RPMI8226 (cell line): ENCODE measurements around the gene DGKE.

Experiments used
- DNase-seq: peaks from one replicate; pipeline ENCODE4 v3.0.0-alpha.2; 2015

DGKE gene

GRCh38 chr17:56851008-56851407 lies 17.1 kb downstream of the DGKE start:
- DNase-seq: no peak

GRCh38 chr17:56861899-56862298 lies 27.9 kb downstream of the DGKE start:
- no peak for DNase-seq

GRCh38 chr17:56863974-56864373 lies 30.0 kb downstream of the DGKE start:
- DNase-seq: no peak

- DNase-seq: no peak
These were observed 32.1 kb downstream of the DGKE start for GRCh38 chr17:56866076-56866475.

GRCh38 chr17:56866496-56866895 lies 32.5 kb downstream of the DGKE start:
- DNase-seq: no peak

GRCh38 chr17:56867948-56868376 lies 34.0 kb downstream of the DGKE start:
- no peak for DNase-seq

- no peak for DNase-seq
These were observed 34.8 kb downstream of the DGKE start for GRCh38 chr17:56868716-56869115.

- DNase-seq: no peak
These were observed 36.2 kb downstream of the DGKE start for GRCh38 chr17:56870081-56870651.

GRCh38 chr17:56876766-56877179 lies 42.8 kb downstream of the DGKE start:
- DNase-seq: no peak

GRCh38 chr17:56879280-56879679 lies 45.3 kb downstream of the DGKE start:
- DNase-seq: no peak

- DNase-seq: no peak
These were observed 46.2 kb downstream of the DGKE start for GRCh38 chr17:56880133-56880532.

- no peak for DNase-seq
These were observed 46.6 kb downstream of the DGKE start for GRCh38 chr17:56880571-56880970.

- no peak for DNase-seq
These were observed 47.8 kb downstream of the DGKE start for GRCh38 chr17:56881685-56882295.

GRCh38 chr17:56883616-56884015 lies 49.7 kb downstream of the DGKE start:
- DNase-seq: no peak

GRCh38 chr17:56884483-56885311 lies 50.7 kb downstream of the DGKE start:
- DNase-seq: no peak

- no peak for DNase-seq
These were observed 51.3 kb downstream of the DGKE start for GRCh38 chr17:56885312-56885657.

- no peak for DNase-seq
These were observed 52.4 kb downstream of the DGKE start for GRCh38 chr17:56886288-56886731.

- no peak for DNase-seq
These were observed 53.2 kb downstream of the DGKE start for GRCh38 chr17:56887105-56887504.

GRCh38 chr17:56887552-56888467 lies 53.9 kb downstream of the DGKE start:
- no peak for DNase-seq

- no peak for DNase-seq
These were observed 56.4 kb downstream of the DGKE start for GRCh38 chr17:56890390-56890789.

GRCh38 chr17:56890906-56891674 lies 57.1 kb downstream of the DGKE start:
- no peak for DNase-seq

GRCh38 chr17:56891751-56892150 lies 57.8 kb downstream of the DGKE start:
- DNase-seq: no peak
